HepG2 (cell line): ENCODE measurements around the gene IL1RAPL1. TPM values are rescaled to one million over a fixed set of nuclear protein-coding genes. Genes with fewer than 3 reads are reported as not detected.

ENCODE experiments used
- ATAC-seq: fragments of 200-7000 bp; cut with Tn5 transposase; 3 replicates; pipeline ENCODE4 v1.9.1; 2020; ENCODE audit warnings: mild to moderate bottlenecking, moderate library complexity
- BruUV-seq: library from RNA; stranded (reverse); fragments of 400-500 nt; replicated peaks from 2 replicates; lab custom pipeline; 2021; lab: Mats Ljungman, UMichigan
- CTCF ChIA-PET: fragments of 300-600 bp; formaldehyde crosslinking; extraction: SDS; loops from one replicate; lab custom pipeline; 2021; ENCODE audit warnings: low total read pairs, inconsistent platforms, low intra/inter-chr PET ratio; lab: Yijun Ruan, JAX
- POLR2A ChIA-PET: fragments of 350-600 bp; sonication (Branson Sonifier 250); formaldehyde crosslinking; loops from one replicate; lab custom pipeline; 2020; ENCODE audit warnings: antibody characterized with exemption, inconsistent platforms; lab: Yijun Ruan, JAX
- DNase-seq: peaks from one replicate; pipeline ENCODE4 v3.0.0-alpha.2; 2015; ENCODE audit warnings: low spot score
- FAIRE-seq: peaks from 3 replicates; lab custom pipeline; 2011; peaks lifted over from hg19 to GRCh38; lab: Jason Lieb, UNC
- H2AFZ ChIP-seq: one replicate; pipeline ENCODE4 v1.6.1; 2011; ENCODE audit warnings: low read length, inconsistent platforms
- H3K27ac ChIP-seq: fragments of 300-600 bp; 3 replicates; pipeline ENCODE4 v1.8.0; 2011; ENCODE audit warnings: mixed run types, mild to moderate bottlenecking, mixed read lengths, low read length, inconsistent platforms; ENCODE audit not compliant: insufficient read depth; ENCODE audit errors: extremely low read length
- H3K27me3 ChIP-seq, 2 experiments: fragments of 200-600 bp in 1 of 2; 2 replicates in 1 of 2; 3 replicates in 1 of 2; pipeline versions ENCODE4 v1.6.0 to v1.8.0; 2011; ENCODE audit warnings: low read length in 2 of 2, mild to moderate bottlenecking in 2 of 2, moderate library complexity in 2 of 2, inconsistent platforms in 1 of 2; ENCODE audit not compliant: insufficient read depth in 2 of 2, control insufficient read depth in 1 of 2
- H3K36me3 ChIP-seq, 2 experiments: fragments of 200-600 bp in 1 of 2; replicated peaks in 1 of 2; 2 replicates in 1 of 2; 3 replicates in 1 of 2; pipeline versions ENCODE4 v1.5.1 to v1.8.0; 2011; ENCODE audit warnings: low read length in 2 of 2, inconsistent platforms in 1 of 2; ENCODE audit not compliant: insufficient read depth in 2 of 2, control insufficient read depth in 1 of 2
- H3K4me1 ChIP-seq: 2 replicates; pipeline ENCODE4 v1.5.1; 2012; ENCODE audit warnings: low read length, inconsistent platforms; ENCODE audit not compliant: insufficient read depth
- H3K4me2 ChIP-seq: 2 replicates; pipeline ENCODE4 v1.6.0; 2011; ENCODE audit warnings: low read depth, low read length, inconsistent platforms
- H3K4me3 ChIP-seq, 3 experiments: fragments of 200-600 bp in 1 of 3; sonication (generic), shearing (Covaris generic) in 1 of 3; replicated peaks in 1 of 3; 2 replicates each; pipeline ENCODE4 v1.5.1; 2011 to 2016; ENCODE audit warnings: low read length in 3 of 3, inconsistent platforms in 2 of 3, low read depth in 2 of 3, mild to moderate bottlenecking in 2 of 3, control low read depth in 1 of 3, mixed read lengths in 1 of 3; ENCODE audit not compliant: insufficient read depth in 1 of 3
- H3K79me2 ChIP-seq: one replicate; pipeline ENCODE4 v1.6.1; 2011; ENCODE audit warnings: low read length, inconsistent platforms; ENCODE audit not compliant: insufficient read depth
- H3K9ac ChIP-seq: 2 replicates; pipeline ENCODE4 v1.6.0; 2011; ENCODE audit warnings: mild to moderate bottlenecking, low read depth, low read length, inconsistent platforms; ENCODE audit not compliant: insufficient read depth
- H3K9me3 ChIP-seq: 2 replicates; pipeline ENCODE4 v1.5.1; 2012; ENCODE audit warnings: mild to moderate bottlenecking, low read length
- H4K20me1 ChIP-seq: 2 replicates; pipeline ENCODE4 v1.6.0; 2011; ENCODE audit warnings: inconsistent platforms, mild to moderate bottlenecking, low read length, moderate library complexity; ENCODE audit not compliant: insufficient read depth
- GMEB1 ChIP-seq: sonication (generic); formaldehyde crosslinking; IDR thresholded peaks from 2 replicates; pipeline ENCODE4 v1.5.1; 2020; ENCODE audit warnings: missing genetic modification reagents, mild to moderate bottlenecking, borderline replicate concordance
- NR2F2 ChIP-seq: IDR thresholded peaks from 2 replicates; pipeline ENCODE4 v1.6.1; 2012; ENCODE audit warnings: low read depth, inconsistent platforms, borderline replicate concordance
- ZBTB39 ChIP-seq: sonication (generic); formaldehyde crosslinking; IDR thresholded peaks from 2 replicates; pipeline ENCODE4 v1.5.0; 2020; ENCODE audit warnings: missing genetic modification reagents
- ZNF382 ChIP-seq: sonication (generic); formaldehyde crosslinking; IDR thresholded peaks from 2 replicates; pipeline ENCODE4 v1.5.0; 2020; ENCODE audit warnings: missing genetic modification reagents, mild to moderate bottlenecking, borderline replicate concordance
- ZNF614 ChIP-seq: IDR thresholded peaks from 2 replicates; pipeline ENCODE4 v1.6.1; 2018; ENCODE audit warnings: missing biosample characterization, missing genetic modification reagents, inconsistent platforms, borderline replicate concordance
- ZNF770 ChIP-seq: sonication (generic); formaldehyde crosslinking; IDR thresholded peaks from 2 replicates; pipeline ENCODE4 v1.5.0; 2020; ENCODE audit warnings: mild to moderate bottlenecking, missing genetic modification reagents
- WGBS: methylation state at CpG from one replicate; pipeline ENCODE4 v1.1.6; 2017; ENCODE audit warnings: low lambda C conversion rate; 5-methylcytosine and 5-hydroxymethylcytosine counted together
- in situ Hi-C: cut with HindIII; loops from 2 replicates; pipeline ENCODE4 v1.10.0; 2017; ENCODE audit warnings: low pct_unique_long_range_greater_than_20kb; ENCODE audit not compliant: extremely low pct_ligation_motif_present
- intact Hi-C: fragments of 100-400 bp; cut with micrococcal nuclease; formaldehyde crosslinking; loops from one replicate; pipeline ENCODE4 v1.10.0; 2022; ENCODE audit not compliant: unreplicated experiment
- microRNA-seq: library from miRNA; unstranded; fragments of <30 nt; microRNA quantifications from one replicate; pipeline ENCODE4, GENCODE V29; 2020
- polyA plus RNA-seq, 8 experiments: library from polyadenylated mRNA; depleted of rRNA in 3 of 8; stranded (reverse) in 7 of 8; unstranded in 1 of 8; fragments of >200 nt; fragmentation: Illumina TruSeq in 4 of 8; extraction: Trizol in 4 of 8; gene quantifications; 2 replicates each; pipeline versions ENCODE4 v1.2.1 to v1.2.3, GENCODE V29; 2011 to 2016; ENCODE audit warnings: low read depth in 4 of 8, missing spikeins in 1 of 8, mixed read lengths in 1 of 8; ENCODE audit not compliant: insufficient read depth in 1 of 8
- small RNA-seq, 3 experiments: library from RNA; depleted of rRNA; stranded (forward); fragments of <200 nt; gene quantifications; one replicate each; pipeline ENCODE3, GENCODE V24; 2012; ENCODE audit warnings: low read depth in 2 of 3, low replicate concordance in 1 of 3; ENCODE audit not compliant: insufficient read length in 3 of 3, insufficient read depth in 2 of 3
- total RNA-seq, 5 experiments: library from RNA; depleted of rRNA; stranded (reverse); fragments of >200 nt; fragmentation: Illumina TruSeq; extraction: Trizol; gene quantifications; 2 replicates each; pipeline ENCODE4 v1.2.3, GENCODE V29; 2016; ENCODE audit warnings: low read depth in 1 of 5

Gene IL1RAPL1
- total and polyA plus RNA-seq, 2 of the 13 experiments (the other 11 are each of a cell fraction or from before 2014, with no cell fraction given), result 0.04 TPM; not detected in 1

- no peak overlapping the region for H3K4me3 ChIP-seq
- no peaks in the 10 kb centered on the region for H3K27me3 ChIP-seq
- no peak overlapping the region for H3K4me2 ChIP-seq
- intact Hi-C loops (no loop called here), in situ Hi-C loops (no loop called here)
- FAIRE-seq, result no peak
- no peaks in the 10 kb centered on the region for H3K4me1 ChIP-seq
- H3K79me2 ChIP-seq, result no peaks in the 10 kb centered on the region
- H3K9me3 ChIP-seq, result no peaks in the 10 kb centered on the region
- no peak for DNase-seq
- TF ChIP-seq ZBTB39, result no peak
- TF ChIP-seq ZNF770, result no peak
- TF ChIP-seq ZNF614, result no peak
- no peak for TF ChIP-seq ZNF382 (CRISPR knock-in tag)
- no peak for TF ChIP-seq NR2F2
- no peak for TF ChIP-seq GMEB1
- 0% methylated on average over 1 of the region's 1 CpG for WGBS
- ChIA-PET CTCF (no interaction called here), POLR2A (no interaction called here)
- BruUV-seq, result no TSS peak
- H3K27ac ChIP-seq, result no peak overlapping the region
- no peak overlapping the region for H2AFZ ChIP-seq
- H3K36me3 ChIP-seq, result no peaks in the 10 kb centered on the region
- no peaks in the 10 kb centered on the region for H4K20me1 ChIP-seq
- no peak for ATAC-seq
- no peak overlapping the region for H3K9ac ChIP-seq
Observed at GRCh38 chrX:30005813-30006212, 1418.6 kb downstream of the IL1RAPL1 start.

Small RNAs within 50 kb of the gene (microRNA-seq; reads per million reads assigned to microRNA genes)
- not detected for gene MIR4666B

Small RNAs within 50 kb of the gene (small RNA-seq; reads per million reads assigned to genes)
- 0 reads per million in 3 experiments for gene MIR4666B
- gene RF00284, result 0 reads per million in 3 experiments
- 0 to 3.9 (median 0) reads per million in 3 experiments for gene RNA5SP500
